Mucosa of rectum (tissue), 2 donors: Measurements from ENCODE around the gene MKLN1.

Experiments used
- H3K27ac ChIP-seq, 2 donors: one replicate each; pipeline ENCODE4 v1.7.0; 2013; ENCODE audit warnings: inconsistent platforms in 2 of 2, low read depth in 2 of 2, low read length in 2 of 2
- H3K27me3 ChIP-seq, 2 donors: one replicate each; pipeline ENCODE4 v1.7.0; 2013; ENCODE audit warnings: low read length in 2 of 2; ENCODE audit not compliant: control insufficient read depth in 2 of 2, insufficient read depth in 2 of 2
- H3K36me3 ChIP-seq, 2 donors: one replicate each; pipeline ENCODE4 v1.7.0; 2013; ENCODE audit warnings: low read length in 2 of 2; ENCODE audit not compliant: control insufficient read depth in 2 of 2, insufficient read depth in 2 of 2
- H3K4me1 ChIP-seq, 2 donors: one replicate each; pipeline ENCODE4 v1.7.0; 2013; ENCODE audit warnings: low read length in 2 of 2, mild to moderate bottlenecking in 1 of 2; ENCODE audit not compliant: control insufficient read depth in 2 of 2, insufficient read depth in 2 of 2
- H3K4me3 ChIP-seq, 2 donors: one replicate each; pipeline ENCODE4 v1.7.0; 2013; ENCODE audit warnings: low read length in 2 of 2
- H3K9ac ChIP-seq, 2 donors: one replicate each; pipeline ENCODE4 v1.7.0; 2013; ENCODE audit warnings: low read length in 2 of 2, low read depth in 1 of 2, mild to moderate bottlenecking in 1 of 2
- H3K9me3 ChIP-seq, 2 donors: one replicate each; pipeline ENCODE4 v1.7.0; 2013; ENCODE audit warnings: low read length in 2 of 2; ENCODE audit not compliant: control insufficient read depth in 2 of 2
- donor health status: healthy.
- donor health status: Normal muscosa, but diverticular disease.

Gene MKLN1

DNA sequence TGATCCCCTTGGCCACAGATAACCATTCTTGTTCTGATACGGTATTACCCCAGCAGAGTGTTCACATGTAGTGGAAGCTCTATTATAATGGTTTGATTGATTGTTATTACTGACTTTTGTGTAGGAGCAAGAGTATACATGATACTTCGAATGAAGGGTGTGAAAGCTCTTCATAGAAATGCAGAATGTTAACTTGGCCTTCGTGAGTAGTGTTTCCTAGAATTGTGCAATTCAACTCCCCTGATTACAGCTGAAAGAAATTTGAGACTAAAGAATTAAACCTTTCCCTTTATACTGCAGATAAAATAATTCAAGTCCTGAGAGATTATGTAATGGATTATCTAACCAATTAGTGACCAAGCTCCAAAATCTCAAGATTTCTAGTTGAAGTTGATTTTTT is 38.2 kb downstream of the MKLN1 start:
- Histone ChIP-seq H3K9me3 (no peaks in the 10 kb centered on the region), H3K4me3 (no peak overlapping the region), H3K4me1 (peaks cover 3 to 12% of the 10 kb centered on the region in 2 donors), H3K9ac (no peak overlapping the region), H3K36me3 (no peaks in the 10 kb centered on the region), H3K27ac (no peak overlapping the region), H3K27me3 (no peaks in the 10 kb centered on the region)

DNA sequence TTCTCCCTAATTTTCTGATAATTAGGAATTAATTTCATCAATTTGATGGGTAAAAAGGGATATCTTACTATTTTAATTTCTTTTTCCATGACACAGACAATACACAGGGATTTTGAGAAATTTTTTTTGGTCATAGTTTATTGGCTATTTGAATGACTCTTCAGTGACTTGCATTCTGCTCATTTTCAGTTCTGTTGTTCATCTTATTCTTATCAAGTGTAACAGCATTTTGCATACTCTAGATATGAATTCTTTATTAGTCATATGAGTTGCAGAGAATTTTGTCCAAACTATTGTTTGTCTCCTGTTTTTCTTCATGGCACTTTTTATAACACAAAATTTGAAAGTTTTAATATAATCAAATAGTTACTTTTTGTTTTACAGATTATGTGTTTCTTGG is 41.7 kb downstream of the MKLN1 start:
- Histone ChIP-seq H3K9ac (no peak overlapping the region), H3K4me1 (peaks cover 3 to 4% of the 10 kb centered on the region in 2 donors), H3K9me3 (no peaks in the 10 kb centered on the region), H3K27me3 (no peaks in the 10 kb centered on the region), H3K36me3 (no peaks in the 10 kb centered on the region), H3K4me3 (no peak overlapping the region), H3K27ac (no peak overlapping the region)

GRCh38 chr7:131370523-131370968 is 42.9 kb downstream of the MKLN1 start:
- no peaks in the 10 kb centered on the region for H3K9me3 ChIP-seq
- H3K27ac ChIP-seq: no peak overlapping the region
- peaks cover 3 to 4% of the 10 kb centered on the region in 2 donors for H3K4me1 ChIP-seq
- H3K9ac ChIP-seq: no peak overlapping the region
- no peaks in the 10 kb centered on the region for H3K27me3 ChIP-seq
- H3K36me3 ChIP-seq: no peaks in the 10 kb centered on the region
- H3K4me3 ChIP-seq: no peak overlapping the region

DNA sequence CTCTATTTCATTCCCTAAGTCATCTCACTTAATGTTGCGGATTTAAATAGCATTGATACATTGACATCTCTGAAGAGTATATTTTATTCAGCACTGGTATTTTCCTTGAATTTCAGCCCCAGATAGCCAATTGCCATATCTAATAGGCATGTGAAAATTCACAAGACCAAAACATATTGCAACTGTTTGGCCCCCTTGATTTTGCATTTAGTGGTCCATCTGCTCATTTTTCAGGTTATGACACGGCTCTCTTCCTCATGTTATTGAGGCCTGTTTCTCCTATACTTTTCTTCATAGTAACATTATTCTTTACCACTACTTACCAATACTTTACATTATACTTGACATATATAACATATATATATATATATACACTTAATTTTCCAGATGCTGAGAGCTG is 43.7 kb downstream of the MKLN1 start:
- no peaks in the 10 kb centered on the region for H3K36me3 ChIP-seq
- no peak overlapping the region for H3K9ac ChIP-seq
- peaks cover 3 to 4% of the 10 kb centered on the region in 2 donors for H3K4me1 ChIP-seq
- H3K9me3 ChIP-seq: no peaks in the 10 kb centered on the region
- H3K4me3 ChIP-seq: no peak overlapping the region
- no peaks in the 10 kb centered on the region for H3K27me3 ChIP-seq
- no peak overlapping the region for H3K27ac ChIP-seq

GRCh38 chr7:131372554-131372953 is 44.9 kb downstream of the MKLN1 start:
- Histone ChIP-seq H3K4me1 (peaks cover 3 to 4% of the 10 kb centered on the region in 2 donors), H3K9me3 (no peaks in the 10 kb centered on the region), H3K36me3 (no peaks in the 10 kb centered on the region), H3K9ac (no peak overlapping the region), H3K27me3 (no peaks in the 10 kb centered on the region), H3K4me3 (no peak overlapping the region), H3K27ac (no peak overlapping the region)

GRCh38 chr7:131374821-131375220 is 47.1 kb downstream of the MKLN1 start:
- Histone ChIP-seq H3K9me3 (no peaks in the 10 kb centered on the region), H3K4me1 (peaks cover 3 to 4% of the 10 kb centered on the region in 2 donors), H3K4me3 (no peak overlapping the region), H3K27me3 (no peaks in the 10 kb centered on the region), H3K27ac (no peak overlapping the region), H3K9ac (no peak overlapping the region), H3K36me3 (no peaks in the 10 kb centered on the region)

DNA sequence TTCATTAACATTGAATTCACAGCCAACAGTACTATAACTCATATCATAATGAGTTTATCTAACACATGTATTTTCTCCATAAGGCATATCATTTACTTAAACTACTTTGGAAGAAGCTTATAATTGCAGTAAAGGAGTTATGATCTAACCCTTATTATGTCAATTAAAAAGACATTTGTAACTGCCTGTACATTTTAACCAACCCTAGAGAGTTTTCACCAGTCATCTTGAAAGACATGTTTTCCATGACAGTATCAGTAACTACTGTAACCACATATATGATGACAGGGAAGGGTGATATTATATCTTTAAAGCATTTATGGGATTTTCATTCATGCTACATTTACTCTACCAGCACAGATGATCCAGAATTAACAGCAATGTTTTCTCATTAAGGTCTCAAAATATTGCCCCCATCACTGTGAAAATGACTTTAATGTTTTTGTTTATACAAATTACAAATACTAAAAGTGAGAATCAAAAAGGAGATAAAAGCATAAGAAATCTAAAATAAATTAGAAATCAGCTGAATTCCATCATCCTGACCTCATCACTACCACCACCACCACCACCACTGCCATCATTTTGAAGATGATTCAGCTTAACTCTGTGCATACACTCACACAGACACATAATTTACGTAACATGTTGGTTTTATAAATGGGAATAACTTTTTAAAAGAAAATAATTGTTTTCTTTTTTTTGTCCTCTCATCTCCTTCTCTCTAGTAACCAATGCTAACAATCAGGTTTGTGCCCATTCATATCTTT is 53.6 kb downstream of the MKLN1 start:
- Histone ChIP-seq H3K27me3 (no peaks in the 10 kb centered on the region), H3K36me3 (peaks cover 0 to 4% of the 10 kb centered on the region in 2 donors), H3K9ac (no peak overlapping the region), H3K27ac (no peak overlapping the region), H3K4me3 (no peak overlapping the region), H3K4me1 (no peaks in the 10 kb centered on the region), H3K9me3 (no peaks in the 10 kb centered on the region)

GRCh38 chr7:131383417-131384285 is 56.0 kb downstream of the MKLN1 start:
- Histone ChIP-seq H3K27me3 (no peaks in the 10 kb centered on the region), H3K36me3 (peaks cover 0 to 4% of the 10 kb centered on the region in 2 donors), H3K4me3 (no peak overlapping the region), H3K9ac (no peak overlapping the region), H3K27ac (no peak overlapping the region), H3K9me3 (no peaks in the 10 kb centered on the region), H3K4me1 (no peaks in the 10 kb centered on the region)

DNA sequence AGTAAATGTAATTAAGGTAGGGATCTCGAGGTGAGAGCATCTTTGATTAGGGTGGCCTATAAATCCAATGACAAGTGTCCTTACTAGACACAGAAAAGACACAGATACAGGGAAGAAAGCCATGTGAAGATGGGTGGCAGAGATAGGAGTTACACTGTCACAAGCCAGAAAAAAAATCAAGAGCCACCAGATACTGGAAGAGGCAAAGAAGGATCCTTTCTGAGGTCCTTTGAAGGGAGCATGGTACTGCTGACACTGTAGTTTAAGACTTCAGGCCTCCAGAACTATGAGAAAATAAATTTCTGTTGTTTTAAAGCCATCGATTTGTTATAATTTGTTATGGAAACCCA is 56.6 kb downstream of the MKLN1 start:
- Histone ChIP-seq H3K4me1 (no peaks in the 10 kb centered on the region), H3K36me3 (peaks cover 0 to 4% of the 10 kb centered on the region in 2 donors)

GRCh38 chr7:131385039-131385605 is 57.4 kb downstream of the MKLN1 start:
- no peak overlapping the region for H3K9ac ChIP-seq
- H3K9me3 ChIP-seq: no peaks in the 10 kb centered on the region
- H3K36me3 ChIP-seq: peaks cover 0 to 4% of the 10 kb centered on the region in 2 donors
- H3K27ac ChIP-seq: no peak overlapping the region
- no peak overlapping the region for H3K4me3 ChIP-seq
- no peaks in the 10 kb centered on the region for H3K4me1 ChIP-seq
- no peaks in the 10 kb centered on the region for H3K27me3 ChIP-seq

More for the DNA sequence above, 56.6 kb downstream of the MKLN1 start:
- Histone ChIP-seq H3K27ac (no peak overlapping the region), H3K9me3 (no peaks in the 10 kb centered on the region), H3K9ac (no peak overlapping the region), H3K27me3 (no peaks in the 10 kb centered on the region), H3K4me3 (no peak overlapping the region)
